MM.1S (cell line): Measurements from ENCODE around the gene DMGDH.

ENCODE experiments used
- DNase-seq: peaks from one replicate; pipeline ENCODE4 v3.0.0-alpha.2; 2015
- H2AFZ ChIP-seq: fragments of 300-600 bp; sonication (generic); 2 replicates; pipeline ENCODE4 v1.6.0; 2016; ENCODE audit warnings: antibody characterized with exemption, low read length
- H3F3A ChIP-seq: fragments of 300-600 bp; sonication (generic); 2 replicates; pipeline ENCODE4 v1.6.1; 2016; ENCODE audit warnings: mild to moderate bottlenecking, antibody characterized with exemption, low read length, moderate library complexity, mixed read lengths; ENCODE audit not compliant: insufficient read depth
- H3K27ac ChIP-seq: fragments of 300-600 bp; sonication (generic); 2 replicates; pipeline ENCODE4 v1.5.1; 2016; ENCODE audit warnings: mild to moderate bottlenecking, low read length
- H3K27me3 ChIP-seq: fragments of 300-600 bp; sonication (generic); replicated peaks from 2 replicates; pipeline ENCODE4 v1.6.0; 2016; ENCODE audit warnings: low read length; ENCODE audit not compliant: insufficient read depth
- H3K36me3 ChIP-seq: fragments of 300-600 bp; sonication (generic); replicated peaks from 2 replicates; pipeline ENCODE4 v1.6.1; 2016; ENCODE audit warnings: mild to moderate bottlenecking, low read length, mixed read lengths; ENCODE audit not compliant: insufficient read depth
- H3K4me1 ChIP-seq: fragments of 300-600 bp; sonication (generic); 2 replicates; pipeline ENCODE4 v1.6.1; 2016; ENCODE audit warnings: low read length, mixed read lengths
- H3K4me2 ChIP-seq: fragments of 300-600 bp; sonication (generic); 2 replicates; pipeline ENCODE4 v1.6.0; 2016; ENCODE audit warnings: low read depth, low read length
- H3K4me3 ChIP-seq: fragments of 300-600 bp; sonication (generic); 2 replicates; pipeline ENCODE4 v1.5.1; 2016; ENCODE audit warnings: low read length, mixed read lengths
- H3K79me2 ChIP-seq: fragments of 300-600 bp; sonication (generic); 2 replicates; pipeline ENCODE4 v1.6.1; 2016; ENCODE audit warnings: mixed run types, low read length, mixed read lengths
- H3K9ac ChIP-seq: fragments of 300-600 bp; sonication (generic); 2 replicates; pipeline ENCODE4 v1.6.1; 2016; ENCODE audit warnings: low read length, mixed read lengths
- H3K9me2 ChIP-seq: fragments of 300-600 bp; sonication (generic); replicated peaks from 2 replicates; pipeline ENCODE4 v1.6.1; 2016; ENCODE audit warnings: mild to moderate bottlenecking, low read length, mixed read lengths; ENCODE audit not compliant: insufficient read depth
- H3K9me3 ChIP-seq: fragments of 300-600 bp; sonication (generic); replicated peaks from 2 replicates; pipeline ENCODE4 v1.6.1; 2016; ENCODE audit warnings: mild to moderate bottlenecking, low read length, mixed read lengths; ENCODE audit not compliant: insufficient read depth
- H4K20me1 ChIP-seq: fragments of 300-600 bp; sonication (generic); 2 replicates; pipeline ENCODE4 v1.6.1; 2016; ENCODE audit warnings: mild to moderate bottlenecking, low read length, moderate library complexity, mixed read lengths; ENCODE audit not compliant: insufficient read depth
- CTCF ChIP-seq: fragments of 300-600 bp; sonication (generic); IDR thresholded peaks from 2 replicates; pipeline ENCODE4 v1.5.1; 2016; ENCODE audit warnings: antibody characterized with exemption, low read length, mixed read lengths
- EZH2 ChIP-seq: fragments of 300-600 bp; sonication (generic); optimal IDR thresholded peaks from 2 replicates; pipeline ENCODE3; 2017; ENCODE audit warnings: low read depth, mild to moderate bottlenecking, antibody characterized with exemption, low read length, mixed read lengths
- EZH2phosphoT487 ChIP-seq: fragments of 300-600 bp; sonication (generic); IDR thresholded peaks from 2 replicates; pipeline ENCODE4 v1.6.1; 2018; ENCODE audit warnings: antibody characterized with exemption, low read length

The DMGDH gene

GRCh38 chr5:78971998-78972397, 97.5 kb downstream of the DMGDH start:
- H2AFZ ChIP-seq = no peak overlapping the region
- no peaks in the 10 kb centered on the region for H3K9me3 ChIP-seq
- no peak overlapping the region for H3K27ac ChIP-seq
- no peak overlapping the region for H3K9ac ChIP-seq
- H3K9me2 ChIP-seq = no peaks in the 10 kb centered on the region
- H4K20me1 ChIP-seq = no peaks in the 10 kb centered on the region
- no peaks in the 10 kb centered on the region for H3K79me2 ChIP-seq
- no peak for DNase-seq
- no peaks in the 10 kb centered on the region for H3K4me1 ChIP-seq
- H3K4me3 ChIP-seq = no peak overlapping the region
- no peak for TF ChIP-seq EZH2
- TF ChIP-seq EZH2phosphoT487 = no peak
- TF ChIP-seq CTCF = no peak
- no peaks in the 10 kb centered on the region for H3F3A ChIP-seq
- no peak overlapping the region for H3K4me2 ChIP-seq
- H3K27me3 ChIP-seq = no peaks in the 10 kb centered on the region
- no peaks in the 10 kb centered on the region for H3K36me3 ChIP-seq

GRCh38 chr5:78968781-78969180, 100.7 kb downstream of the DMGDH start:
- no peaks in the 10 kb centered on the region for H4K20me1 ChIP-seq
- no peak overlapping the region for H3K9ac ChIP-seq
- H3K4me2 ChIP-seq = no peak overlapping the region
- TF ChIP-seq EZH2phosphoT487 (no peak), CTCF (no peak), EZH2 (no peak)
- no peak for DNase-seq
- no peaks in the 10 kb centered on the region for H3K27me3 ChIP-seq
- no peaks in the 10 kb centered on the region for H3K79me2 ChIP-seq
- no peak overlapping the region for H3K4me3 ChIP-seq
- H3K9me2 ChIP-seq = no peaks in the 10 kb centered on the region
- H3K9me3 ChIP-seq = no peaks in the 10 kb centered on the region
- no peaks in the 10 kb centered on the region for H3K36me3 ChIP-seq
- no peak overlapping the region for H3K27ac ChIP-seq
- H3K4me1 ChIP-seq = no peaks in the 10 kb centered on the region
- no peak overlapping the region for H2AFZ ChIP-seq
- H3F3A ChIP-seq = no peaks in the 10 kb centered on the region

- TF ChIP-seq EZH2 (no peak), CTCF (peak; percentile 44)
- H3K4me3 ChIP-seq = no peak overlapping the region
- DNase-seq = peak; percentile 66
These were observed 104.6 kb downstream of the DMGDH start for GRCh38 chr5:78964889-78965288.

More at GRCh38 chr5:78964889-78965288, 104.6 kb downstream of the DMGDH start:
- Histone ChIP-seq H3K79me2 (no peaks in the 10 kb centered on the region), H3K9ac (no peak overlapping the region), H2AFZ (no peak overlapping the region), H3K27me3 (no peaks in the 10 kb centered on the region), H3K9me3 (no peaks in the 10 kb centered on the region), H3K9me2 (no peaks in the 10 kb centered on the region), H3K4me1 (no peaks in the 10 kb centered on the region), H3F3A (no peaks in the 10 kb centered on the region), H3K27ac (no peak overlapping the region), H4K20me1 (no peaks in the 10 kb centered on the region), H3K36me3 (no peaks in the 10 kb centered on the region), H3K4me2 (no peak overlapping the region)
